GM21529 (cell line): ENCODE results near the gene ERC2.
"Not testable (repeated sequence)": the region's sequence is repeated elsewhere in the genome, so short reads cannot be mapped to it uniquely, and the experiment has no call there.

Experiments used
- ATAC-seq: cut with Tn5 transposase; IDR thresholded peaks from one replicate; pipeline ENCODE4 v1.9.1; 2021; ENCODE audit not compliant: unreplicated experiment

Gene ERC2

DNA sequence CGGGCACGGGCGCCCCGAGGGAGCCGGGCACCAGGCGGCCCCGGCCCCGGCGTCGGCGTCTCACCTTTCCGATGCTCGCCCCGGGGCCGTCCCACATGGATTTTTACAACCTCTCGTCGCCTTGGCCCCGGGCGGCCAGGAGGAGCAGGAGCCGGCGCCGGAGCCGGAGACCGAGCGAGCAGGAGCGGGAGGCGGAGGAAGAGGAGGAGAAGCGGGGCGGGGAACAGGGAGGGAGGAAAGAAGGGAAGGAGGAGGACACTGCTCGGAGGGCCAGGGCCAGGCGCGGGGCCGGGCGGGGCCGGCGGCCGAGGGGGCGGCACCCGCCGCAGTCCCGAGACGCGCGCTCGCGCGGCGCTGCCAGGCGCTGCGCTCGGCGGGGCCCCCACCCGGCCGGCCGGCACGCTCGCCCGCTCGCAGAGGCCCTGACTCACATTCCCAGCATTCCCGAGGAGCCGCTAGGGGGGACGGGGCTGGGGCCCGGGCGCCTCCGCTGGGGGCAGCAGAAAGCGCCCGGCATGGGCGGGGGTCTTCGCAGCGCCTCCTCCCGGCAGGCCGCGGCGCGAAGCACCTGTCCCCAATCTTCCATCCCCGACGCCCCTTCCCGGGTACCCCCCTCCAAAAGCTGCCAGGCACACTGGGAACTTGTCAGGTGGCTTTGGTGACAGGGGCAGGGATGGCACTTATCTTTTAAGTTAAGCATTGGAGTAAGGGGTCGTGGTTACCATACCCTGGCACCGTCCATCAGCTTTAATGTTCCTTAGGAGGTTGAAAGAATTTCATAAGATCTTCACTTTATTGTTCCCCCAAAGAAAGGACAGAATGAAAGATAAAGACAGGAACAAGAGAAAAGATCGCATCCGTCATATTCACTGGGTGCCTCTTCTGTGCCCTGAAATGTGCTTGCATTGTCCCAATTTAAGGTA, at the start of gene ERC2:
ERC2 (minus strand) TSS at position 284 of the 923 bp plus-strand sequence.
- no peak for ATAC-seq

DNA sequence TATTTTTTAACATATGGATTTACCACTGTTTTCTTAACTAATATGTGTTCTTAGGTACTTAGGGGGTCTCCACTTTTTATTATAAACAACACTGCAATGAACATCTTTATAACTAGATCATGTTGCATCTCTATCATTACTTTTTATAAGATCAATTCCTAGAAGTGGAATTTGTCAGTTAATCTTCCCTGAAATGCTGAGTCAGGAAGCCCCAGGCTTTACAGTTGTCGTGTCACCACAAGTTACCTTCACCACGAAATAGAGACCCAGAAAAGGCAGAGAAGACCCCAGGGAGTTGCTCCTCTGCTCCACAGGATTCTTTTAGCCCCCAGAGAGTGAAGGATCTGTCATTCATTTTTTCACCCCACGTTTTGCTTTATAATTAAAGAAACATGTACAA, 34.5 kb upstream of the ERC2 start:
- no peak for ATAC-seq

DNA sequence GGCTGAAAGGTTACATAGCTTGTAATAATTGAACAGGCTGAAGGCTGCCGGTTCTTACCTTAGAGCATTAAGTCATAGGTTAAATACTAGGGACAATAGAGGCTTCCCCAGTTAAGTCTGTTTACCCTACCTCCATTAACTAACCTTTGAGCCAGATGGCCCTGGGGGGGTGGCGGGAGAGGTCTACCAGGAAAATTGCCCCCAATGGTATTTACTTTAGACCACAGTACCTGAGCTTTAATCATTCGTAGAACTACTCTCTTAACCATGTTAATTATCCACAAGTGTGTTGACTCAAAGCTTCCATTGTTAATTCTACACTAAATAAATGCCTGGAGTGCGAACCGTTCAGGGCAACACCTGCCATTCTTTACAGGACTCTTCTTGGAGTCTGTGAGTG, 28.1 kb upstream of the ERC2 start:
- not testable (repeated sequence) for ATAC-seq

DNA sequence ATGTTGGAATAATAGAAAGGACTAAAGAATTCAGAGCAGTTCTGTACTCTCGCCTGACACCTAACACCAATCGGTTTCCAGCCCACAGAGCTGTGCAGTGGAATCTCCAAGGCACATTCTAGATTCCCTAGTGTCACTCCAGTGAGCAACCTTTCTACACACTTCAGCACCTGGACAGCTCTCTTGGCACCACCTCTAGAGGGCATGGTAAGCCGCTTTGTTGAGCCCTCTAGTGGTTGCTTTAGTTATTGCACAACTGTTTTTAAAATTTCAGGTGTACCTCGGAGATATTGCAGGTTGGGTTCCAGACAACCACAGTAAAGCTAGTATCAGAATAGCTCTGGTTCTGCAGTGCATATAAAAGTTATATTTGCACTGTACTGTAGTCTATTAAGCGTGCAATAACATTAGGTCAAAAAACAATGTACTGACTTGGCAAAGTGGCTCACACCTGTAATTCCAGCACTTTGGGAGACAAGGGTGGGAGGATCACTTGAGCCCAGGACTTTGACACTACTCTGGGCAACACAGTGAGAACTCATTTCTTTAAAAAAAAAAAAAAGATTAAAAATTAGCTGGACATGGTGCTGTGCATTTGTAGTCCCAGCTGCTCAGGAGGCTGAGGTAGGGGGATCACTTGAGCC, 26.5 kb upstream of the ERC2 start:
- peak; percentile 91 for ATAC-seq

DNA sequence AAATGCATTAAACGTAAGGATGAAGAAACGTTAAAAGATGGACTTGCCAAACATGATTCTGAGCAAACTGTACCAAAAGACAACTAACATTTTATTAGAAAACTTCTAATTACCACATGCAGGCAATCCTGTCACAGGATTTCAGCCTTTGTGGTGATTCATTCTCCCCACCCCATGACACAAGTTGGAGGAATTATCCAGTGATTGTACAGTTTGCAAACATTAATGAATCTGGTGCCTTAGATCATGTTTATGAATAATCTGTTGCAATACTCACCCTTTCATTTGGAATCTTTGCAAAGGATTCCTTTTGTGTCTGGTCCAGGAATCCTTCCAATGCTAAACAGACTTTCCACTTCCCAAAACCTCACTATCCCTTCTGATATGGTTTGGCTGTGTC, 23.3 kb upstream of the ERC2 start:
- ATAC-seq, result no peak

DNA sequence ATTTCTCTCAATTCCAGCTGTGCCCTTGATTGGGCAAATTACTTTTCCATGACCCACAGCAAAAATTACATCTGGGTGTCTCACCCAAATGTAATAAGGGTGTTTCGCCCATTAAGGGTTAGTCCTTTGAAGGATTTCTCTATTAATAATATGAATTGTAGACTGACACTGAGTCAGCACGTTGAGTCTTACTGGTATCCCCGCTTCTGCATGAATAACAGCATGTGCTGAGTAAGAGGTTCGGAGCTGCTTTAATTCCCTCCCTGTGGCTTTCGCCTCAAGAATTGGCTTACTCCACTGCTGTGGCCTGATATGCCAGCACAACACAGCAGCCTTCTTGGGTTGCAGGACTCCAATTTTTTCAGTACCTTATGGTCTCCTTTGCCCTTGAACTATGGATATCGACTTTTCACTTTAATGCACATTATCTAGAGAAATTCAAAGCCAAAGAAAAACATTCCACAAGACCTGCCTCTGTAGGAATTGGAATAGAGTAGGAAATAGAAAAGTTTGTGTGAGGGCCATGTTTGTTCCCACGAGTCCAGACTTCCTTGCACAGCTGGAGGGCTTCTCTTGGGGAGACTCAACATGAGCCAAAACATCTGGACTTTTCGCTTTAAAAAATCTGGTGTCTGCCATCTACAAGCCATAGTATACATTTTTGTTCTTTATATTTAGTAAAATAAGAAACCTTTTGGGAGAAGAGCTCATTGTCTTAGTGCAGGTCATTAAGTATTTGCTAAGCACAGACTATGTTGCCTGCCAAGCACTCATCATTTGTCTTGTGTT, 20.7 kb upstream of the ERC2 start:
- no peak for ATAC-seq

DNA sequence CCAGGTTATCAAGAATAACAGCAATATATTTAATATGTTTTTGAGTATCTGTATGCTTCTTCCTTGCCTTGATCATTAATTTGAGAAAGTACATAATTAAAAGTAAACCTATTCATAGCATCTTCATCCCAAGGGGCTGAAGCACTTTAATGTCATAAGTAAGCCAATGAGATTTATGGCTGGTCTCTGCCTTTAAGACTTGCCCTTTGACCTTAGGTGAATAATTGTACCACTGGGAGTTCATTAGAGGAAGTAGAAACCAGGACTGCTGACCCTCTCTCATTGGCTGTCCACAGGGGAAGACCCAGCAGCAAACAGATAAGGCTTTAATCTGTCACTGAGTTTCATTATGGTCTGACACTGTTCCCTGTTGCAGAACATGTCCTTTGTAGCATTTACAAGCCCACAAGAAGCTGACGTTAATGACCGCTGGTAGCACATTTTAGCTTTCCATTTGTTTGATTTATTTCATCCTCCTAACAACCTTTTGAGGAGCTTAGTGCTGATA, 16.3 kb upstream of the ERC2 start:
- ATAC-seq, result no peak

DNA sequence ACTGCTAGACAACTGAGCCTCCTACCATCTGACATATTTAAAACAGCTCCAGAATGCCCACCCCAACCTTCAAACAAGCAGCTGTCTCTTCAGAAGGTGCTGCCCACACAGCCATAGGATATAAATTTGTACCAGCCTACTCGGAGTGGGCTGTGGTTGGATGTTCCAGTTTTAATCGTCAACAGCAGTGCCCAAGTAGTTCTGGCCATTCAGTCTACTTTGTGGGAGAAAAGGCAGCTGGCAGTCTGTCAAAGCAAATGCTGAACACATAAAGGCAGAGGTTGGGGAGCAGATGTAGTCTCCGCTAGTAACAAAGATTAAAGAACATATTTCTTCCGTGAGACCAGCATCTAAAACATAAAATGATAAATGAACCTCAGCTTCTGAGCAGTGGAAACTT, 15.9 kb upstream of the ERC2 start:
- no peak for ATAC-seq

DNA sequence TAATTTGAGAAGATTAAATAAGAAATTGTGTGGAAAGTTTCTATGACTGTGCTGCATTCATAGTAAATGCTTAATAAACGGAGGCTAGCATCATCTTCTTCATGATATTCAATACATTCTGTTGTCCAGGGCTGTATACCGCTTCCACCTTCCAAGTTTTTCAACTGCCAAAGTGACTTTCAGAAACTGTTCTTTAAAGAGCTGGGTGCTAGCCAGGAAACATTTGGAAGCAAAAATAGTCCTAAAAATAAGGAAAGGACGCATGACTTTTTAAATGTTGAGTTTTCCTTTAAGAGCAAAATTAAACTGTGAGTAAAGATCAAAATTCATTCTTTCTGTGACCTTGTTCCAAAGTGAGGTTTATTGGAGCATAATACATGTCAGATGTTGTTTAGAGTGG, 9.4 kb upstream of the ERC2 start:
- ATAC-seq, result no peak

DNA sequence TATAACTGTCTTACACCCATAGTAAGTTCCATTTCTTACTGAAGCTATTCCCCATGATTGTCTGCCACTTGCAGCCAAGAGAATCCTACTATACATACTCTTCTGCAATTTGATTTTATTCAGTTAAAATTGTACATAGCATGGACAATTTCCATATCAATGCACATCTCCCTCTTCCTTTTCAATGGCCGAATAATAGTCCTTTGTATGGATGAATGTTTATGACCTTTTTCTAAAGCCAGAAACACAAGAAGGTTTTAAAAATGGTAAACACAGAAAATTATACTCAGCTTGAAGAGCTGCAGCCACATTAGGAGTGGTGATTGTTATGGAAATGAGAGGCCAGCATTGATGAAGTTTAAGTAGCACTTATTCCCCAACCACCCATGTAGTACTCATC, 8.5 kb upstream of the ERC2 start:
- ATAC-seq, result no peak

DNA sequence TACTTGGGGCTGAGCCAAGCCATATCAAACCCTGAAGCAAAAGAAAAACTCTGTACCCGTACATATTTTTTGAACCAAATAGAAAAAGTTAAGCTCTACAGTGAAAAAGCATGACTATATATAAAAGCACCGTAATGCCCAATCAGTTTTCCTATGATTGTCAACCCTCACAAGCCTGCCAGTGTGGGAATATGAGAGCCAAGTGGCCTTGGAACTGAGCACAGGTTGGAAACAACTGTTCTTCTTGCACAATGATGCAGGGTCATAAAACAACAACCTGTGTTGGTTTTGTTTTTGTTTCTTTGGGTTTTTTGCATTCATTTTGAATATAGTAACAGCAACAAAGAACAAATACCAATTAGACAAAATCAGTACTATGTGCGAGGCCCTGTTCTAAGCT, 3.5 kb upstream of the ERC2 start:
- ATAC-seq, result no peak

DNA sequence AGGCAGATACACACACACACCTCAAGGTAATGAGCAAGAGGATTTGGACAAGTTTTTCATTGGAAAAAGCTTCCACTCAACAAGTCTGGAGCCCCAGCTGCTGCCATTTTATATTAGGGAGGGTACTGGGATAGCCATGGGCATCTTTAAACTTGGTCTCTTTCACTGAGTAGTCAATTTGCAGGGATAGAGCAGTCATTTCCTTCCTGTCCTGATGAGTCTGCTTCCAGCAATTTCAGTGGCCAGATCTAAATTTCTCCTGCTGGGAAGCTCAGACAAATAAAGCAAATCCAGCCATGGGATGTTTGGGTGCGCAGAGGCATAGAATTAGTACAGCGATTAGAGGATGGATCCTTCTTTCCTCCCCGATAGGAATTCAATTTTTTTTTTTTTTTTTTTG, 874 bp upstream of the ERC2 start:
- no peak for ATAC-seq

DNA sequence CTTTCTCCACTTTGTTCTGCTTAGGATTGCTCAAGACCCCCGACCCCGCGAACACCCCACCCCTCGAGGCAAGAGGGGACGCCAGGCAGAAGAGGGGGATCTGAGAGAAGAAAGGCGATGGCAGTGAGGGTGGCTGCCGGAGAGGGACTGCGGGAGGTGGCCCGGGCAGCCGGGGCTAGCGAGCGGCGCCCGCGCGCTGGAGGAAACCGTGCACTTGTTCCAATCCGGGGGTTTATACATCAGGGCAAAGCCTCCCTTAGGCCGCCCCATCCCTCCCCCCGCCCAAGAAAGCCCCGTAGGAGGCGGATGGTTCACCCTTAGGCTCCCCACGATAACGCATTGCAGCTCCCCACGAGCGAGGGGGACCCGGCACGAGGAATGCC, 475 bp downstream of the ERC2 start:
- ATAC-seq, result no peak

DNA sequence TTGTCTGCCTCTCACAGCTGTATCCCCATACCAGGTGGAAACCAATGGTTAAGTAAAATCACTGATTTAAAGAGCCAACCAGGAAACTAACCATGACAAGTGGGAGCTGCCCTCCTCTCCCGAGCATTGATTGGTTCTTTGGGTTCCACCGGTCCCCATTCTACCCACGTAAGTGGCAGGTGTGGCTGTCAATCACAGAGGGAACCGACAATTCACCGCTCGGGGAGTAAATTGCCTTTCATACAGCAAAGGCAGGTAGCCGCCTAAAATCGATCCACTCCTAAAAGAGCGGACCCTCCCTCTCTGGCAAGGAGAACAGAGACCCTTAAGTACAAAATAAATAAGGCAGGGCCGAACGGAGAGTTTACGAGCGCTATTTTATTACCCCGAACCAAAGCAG, 1.2 kb downstream of the ERC2 start:
- peak; percentile 55 for ATAC-seq

DNA sequence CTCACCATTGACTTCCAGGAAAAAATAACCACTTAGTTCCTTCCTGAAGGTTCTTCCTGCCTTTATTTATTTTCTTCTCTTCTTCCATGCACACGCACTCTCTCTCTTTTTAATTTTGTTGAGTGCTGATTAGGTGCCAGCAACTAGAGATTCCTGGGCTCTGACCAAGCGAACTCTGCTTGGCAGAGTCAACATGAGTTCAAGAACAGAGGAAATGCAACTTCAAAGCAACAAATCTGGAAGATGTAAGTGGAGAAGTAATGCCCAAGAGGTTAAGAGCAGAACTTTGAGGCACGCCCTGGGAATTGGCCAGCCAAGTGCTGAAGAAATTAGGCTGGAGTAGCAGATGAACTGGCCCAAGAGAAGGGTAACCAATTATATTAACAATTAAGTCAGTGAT, 8.5 kb downstream of the ERC2 start:
- no peak for ATAC-seq

DNA sequence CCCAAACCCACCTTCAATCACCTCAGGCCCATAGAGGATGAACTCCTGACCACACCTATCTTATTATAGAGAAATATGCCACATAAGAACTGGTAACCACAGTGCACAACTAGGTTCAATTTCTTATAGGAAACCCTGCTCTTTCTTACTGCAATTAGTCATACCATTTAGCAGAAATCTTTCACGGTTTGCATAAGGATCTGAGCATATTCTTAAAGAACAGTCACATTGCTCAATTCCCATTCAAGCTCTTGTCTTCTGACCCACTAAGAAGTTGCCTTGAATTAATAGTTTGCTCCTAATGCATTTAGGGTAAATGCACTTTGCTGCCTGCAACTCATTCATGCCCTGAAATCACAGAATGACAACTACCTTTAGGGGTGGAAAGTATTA, 9.2 kb downstream of the ERC2 start:
- no peak for ATAC-seq

DNA sequence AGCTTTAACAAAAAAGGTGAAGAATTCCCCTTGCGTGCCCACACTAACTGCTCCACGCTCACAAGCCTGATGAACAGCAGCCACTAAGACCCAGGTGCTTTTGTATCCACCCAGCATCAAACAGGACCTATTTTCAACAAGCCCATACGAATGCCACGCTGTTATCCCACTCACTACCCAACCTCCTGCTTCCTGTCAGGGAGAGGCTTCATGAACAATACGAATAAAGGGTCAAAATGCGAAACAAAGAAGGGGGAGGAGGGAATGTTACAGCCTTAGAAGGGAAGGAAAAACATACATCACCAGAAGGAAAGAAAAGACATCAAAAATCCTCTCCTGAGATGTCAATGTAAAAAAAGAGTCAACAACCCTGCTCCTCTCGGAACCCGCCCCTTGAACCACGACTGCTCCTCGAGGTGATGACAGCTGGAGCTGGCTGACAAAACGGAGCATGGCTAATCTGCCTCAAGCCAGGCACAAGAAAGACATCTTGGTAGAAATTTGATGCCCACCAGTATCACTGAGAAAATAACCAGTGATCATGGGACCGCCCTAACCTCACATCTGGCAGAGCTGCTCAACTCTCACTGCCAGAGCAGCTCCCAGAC, 9.7 kb downstream of the ERC2 start:
- no peak for ATAC-seq

DNA sequence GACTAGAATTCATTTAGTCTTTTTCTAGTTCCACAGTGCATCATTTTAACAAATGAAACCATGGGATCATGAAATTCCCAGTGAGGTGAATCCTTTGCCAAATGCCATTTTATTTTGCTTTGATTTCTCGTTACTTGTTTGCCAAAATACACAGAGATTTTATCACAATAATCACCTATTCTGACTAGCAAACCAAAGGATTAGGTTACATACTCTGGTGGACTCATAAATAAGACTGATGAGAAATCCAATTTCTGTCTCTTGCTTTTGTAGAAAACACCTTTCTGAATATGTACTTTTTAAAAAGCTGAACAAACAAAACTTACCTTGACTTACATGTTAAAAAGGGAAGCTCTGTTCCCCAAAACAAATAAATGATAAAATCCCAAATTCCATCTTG, 12.2 kb downstream of the ERC2 start:
- no peak for ATAC-seq

DNA sequence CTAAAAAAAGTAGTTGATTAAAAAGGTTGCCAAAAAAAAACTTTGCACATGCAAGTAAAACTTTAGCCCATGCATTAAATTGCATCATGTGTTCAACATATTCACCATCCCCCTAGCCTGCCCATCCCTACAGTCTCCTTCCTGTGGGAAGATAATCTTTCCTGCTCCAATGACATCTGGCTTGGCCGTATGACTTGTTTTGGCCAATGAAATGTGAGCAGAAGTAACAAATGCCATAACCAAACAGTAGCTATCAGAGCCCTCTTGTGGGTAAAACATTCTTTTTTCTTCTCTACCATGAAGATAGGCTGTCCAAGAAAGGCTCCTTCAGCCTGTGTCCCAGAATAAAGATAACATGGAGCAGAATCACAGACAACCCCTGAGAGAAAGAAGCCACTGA, 15.3 kb downstream of the ERC2 start:
- no peak for ATAC-seq

DNA sequence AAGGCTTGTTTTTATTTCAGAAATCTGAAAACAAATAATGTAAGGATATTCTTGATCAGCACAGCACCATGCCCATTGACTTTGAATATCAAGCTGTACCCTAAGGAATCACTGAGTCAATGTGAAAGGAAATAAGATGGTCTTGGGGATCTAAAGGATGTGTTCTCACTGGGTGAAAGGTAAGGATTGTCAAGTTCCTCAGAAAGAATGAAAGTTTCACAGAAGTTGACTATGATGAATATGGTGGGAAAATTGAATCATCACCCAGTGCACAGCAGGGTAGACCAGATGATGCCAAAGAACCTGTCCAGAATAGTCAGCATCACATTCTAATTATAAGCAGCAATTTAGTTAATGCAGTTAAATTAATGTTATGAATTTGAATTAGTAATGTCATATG, 16.2 kb downstream of the ERC2 start:
- ATAC-seq, result no peak

DNA sequence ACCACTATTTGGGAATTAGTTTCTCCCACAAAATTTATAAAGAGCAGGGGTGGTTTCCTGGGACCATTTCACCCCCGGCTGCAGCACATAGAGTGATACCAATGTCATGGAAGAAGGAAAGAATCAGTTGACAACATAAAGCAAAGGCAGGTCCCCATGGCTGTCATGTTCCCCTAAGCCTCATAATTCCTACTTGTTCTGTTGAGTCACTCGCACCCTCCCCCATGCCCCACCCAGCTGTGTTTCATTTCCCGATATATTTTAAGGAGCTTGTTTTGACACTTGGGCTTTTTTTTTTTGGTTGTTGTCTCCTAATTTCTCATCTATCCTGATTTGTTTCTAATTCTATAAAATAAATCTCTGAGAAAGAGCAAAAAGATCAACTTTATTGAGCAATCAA, 24.9 kb downstream of the ERC2 start:
- no peak for ATAC-seq
